RWPE1 (cell line): ENCODE data around the gene TBRG1.
A peak's percentile ranks its signal among the peaks of the same experiment; 100 is the strongest.

ENCODE experiments used
- CTCF ChIA-PET: fragments of 350-600 bp; sonication (Branson Sonifier 250); formaldehyde crosslinking; extraction: SDS; loops from one replicate; lab custom pipeline; 2021; lab: Yijun Ruan, JAX
- POLR2A ChIA-PET: fragments of 400-600 bp; formaldehyde crosslinking; extraction: SDS; loops from one replicate; lab custom pipeline; 2020; ENCODE audit warnings: antibody characterized with exemption; ENCODE audit not compliant: low non-redundant PET; lab: Yijun Ruan, JAX
- DNase-seq: peaks from one replicate; pipeline ENCODE4 v3.0.0; 2012; ENCODE audit warnings: low spot score
- H3K27ac ChIP-seq: fragments of 450-650 bp; 2 replicates; pipeline ENCODE4 v1.5.1; 2017
- CTCF ChIP-seq: fragments of 450-650 bp; conservative IDR thresholded peaks from 2 replicates; pipeline ENCODE4 v1.5.1; 2017; ENCODE audit warnings: low read depth, mild to moderate bottlenecking

The TBRG1 gene

GRCh38 chr11:124663861-124664260 lies 41.2 kb downstream of the TBRG1 start:
- H3K27ac ChIP-seq = no peak overlapping the region
- ChIA-PET CTCF (interaction anchor here (0.6 to 0.7 kb wide), 2 partner anchors 93 to 96 kb away, joined by 3 read pairs; no protein-coding TSS in a partner anchor), POLR2A (no interaction called here)
- no peak for DNase-seq
- TF ChIP-seq CTCF = no peak

GRCh38 chr11:124667601-124668000 lies 44.9 kb downstream of the TBRG1 start:
- no peak for TF ChIP-seq CTCF
- POLR2A ChIA-PET = no interaction called here
- DNase-seq = no peak
- CTCF ChIA-PET = no interaction called here
- H3K27ac ChIP-seq = no peak overlapping the region

GRCh38 chr11:124669193-124669592 lies 46.5 kb downstream of the TBRG1 start:
- ChIA-PET CTCF (interaction anchor here (0.6 to 3.0 kb wide), 11 partner anchors 68 to 436 kb away, joined by 3 to 18 read pairs (median 4); partner anchors contain the start of gene ESAM), POLR2A (no interaction called here)
- TF ChIP-seq CTCF = peak; percentile 86
- peak; percentile 71 for DNase-seq
- no peak overlapping the region for H3K27ac ChIP-seq

- H3K27ac ChIP-seq = no peak overlapping the region
- no peak for DNase-seq
- POLR2A ChIA-PET = no interaction called here
- CTCF ChIA-PET = interaction anchor here (0.6 to 3.0 kb wide), 3 partner anchors 27 to 195 kb away, joined by 3 to 14 read pairs (median 3); no protein-coding TSS in a partner anchor
- TF ChIP-seq CTCF = no peak
Measured at GRCh38 chr11:124670732-124671131, 48.1 kb downstream of the TBRG1 start.

GRCh38 chr11:124672536-124673215 lies 50.0 kb downstream of the TBRG1 start:
- CTCF ChIA-PET = interaction anchor here (0.6 to 1.0 kb wide), 3 partner anchors 12 to 91 kb away, joined by 3 to 7 read pairs (median 3); no protein-coding TSS in a partner anchor
- POLR2A ChIA-PET = interaction anchor here (1.0 kb wide), 1 partner anchor 74 kb away, joined by 5 read pairs; no protein-coding TSS in a partner anchor
- DNase-seq = no peak
- H3K27ac ChIP-seq = peak overlapping the region; percentile 80
- TF ChIP-seq CTCF = no peak

GRCh38 chr11:124673333-124674167 lies 50.9 kb downstream of the TBRG1 start, which contains the start of the genes SIAE and SPA17:
TSS of gene SIAE (minus strand) at chr11:124673739. CDS start at chr11:124673708, 31 bp downstream.
TSS of gene SPA17 (plus strand) at chr11:124673904. CDS start at chr11:124675265, 1,361 bp downstream.
- peak within 1 kb of the TSS; percentile 80 for H3K27ac ChIP-seq
- no peak for TF ChIP-seq CTCF
- POLR2A ChIA-PET = interaction anchor here (0.6 to 1.0 kb wide), 2 partner anchors 73 to 1202 kb away, joined by 3 to 5 read pairs; no protein-coding TSS in a partner anchor
- DNase-seq = peak; percentile 97
- CTCF ChIA-PET = interaction anchor here (0.7 to 0.8 kb wide), 2 partner anchors 13 to 89 kb away, joined by 3 to 5 read pairs; no protein-coding TSS in a partner anchor
